ENCODE data around the gene ANKRD18B. TPM values are rescaled to one million over a fixed set of nuclear protein-coding genes. Genes with fewer than 3 reads are reported as not detected.
"Not testable (repeated sequence)": the region's sequence is repeated elsewhere in the genome, so short reads cannot be mapped to it uniquely, and the experiment has no call there.

Gene ANKRD18B
- total and polyA plus RNA-seq, 2 donors (not counting 1 experiment from before 2014, with no cell fraction given), result not detected

GRCh38 chr9:33517373-33517772 is 6.7 kb upstream of the ANKRD18B start:
- no peak for ATAC-seq (ENCODE audit: low read depth)
- H3K36me3 ChIP-seq (replicated peaks in 1 of 2; ENCODE audit: control extremely low read depth in 1 of 2, control insufficient read depth in 1 of 2, extremely low read depth in 1 of 2, insufficient read depth in 2 of 2, low read length in 1 of 2), result no peaks in the 10 kb centered on the region
- ChIA-PET CTCF (interaction anchor here (1.3 kb wide), 1 partner anchor 70 kb away, joined by 3 read pairs; the partner anchor contains the start of gene AQP3), POLR2A (no interaction called here)
- H3K9ac ChIP-seq (ENCODE audit: low read length), result no peak overlapping the region
- H3K4me1 Mint-ChIP-seq, result no peaks in the 10 kb centered on the region
- no peak overlapping the region for H3K27ac ChIP-seq (ENCODE audit: low read length in 2 of 2)
- H3K79me2 ChIP-seq (ENCODE audit: control insufficient read depth, insufficient read depth, low read length), result no peaks in the 10 kb centered on the region
- H3K4me1 ChIP-seq (ENCODE audit: control insufficient read depth in 2 of 2, insufficient read depth in 2 of 2, low read length in 2 of 2), result no peaks in the 10 kb centered on the region
- intact Hi-C loops (cut with micrococcal nuclease), result no loop called here
- no peaks in the 10 kb centered on the region for H3K9me3 Mint-ChIP-seq (ENCODE audit: insufficient read depth)
- no peak overlapping the region for H2AFZ ChIP-seq (ENCODE audit: insufficient read depth, low read depth, low read length, poor library complexity, severe bottlenecking)
- H3K4me2 ChIP-seq (replicated peaks; ENCODE audit: low read depth, low read length, poor library complexity, severe bottlenecking), result no peak overlapping the region
- DNase-seq, result peak; percentile 11
- no peak overlapping the region for H3K4me3 ChIP-seq (ENCODE audit: control extremely low read depth in 1 of 5, extremely low read depth in 1 of 5, insufficient read depth in 1 of 5, low read depth in 2 of 5, low read length in 4 of 5)
- H3K27ac Mint-ChIP-seq, result no peak overlapping the region
- no CpG with 5 or more reads among the region's 2 CpGs for WGBS (ENCODE audit: insufficient coverage)
- H4K20me1 ChIP-seq (ENCODE audit: control insufficient read depth, insufficient read depth, low read length, poor library complexity, severe bottlenecking), result no peaks in the 10 kb centered on the region
- no peaks in the 10 kb centered on the region for H3K27me3 ChIP-seq (replicated peaks in 1 of 4; ENCODE audit: control extremely low read depth in 1 of 4, control insufficient read depth in 3 of 4, insufficient read depth in 4 of 4, low read length in 3 of 4)
- TF ChIP-seq EZH2 (IDR thresholded peaks at IDR 0.05; ENCODE audit: borderline replicate concordance, insufficient read depth, low read depth, low read length, poor library complexity, severe bottlenecking) (no peak), CTCF (IDR thresholded peaks at IDR 0.05) (peak; percentile 56)
- peaks cover 23% of the 10 kb centered on the region for H3K27me3 Mint-ChIP-seq
- H3K4me3 Mint-ChIP-seq, result no peak overlapping the region
- H3K9me3 ChIP-seq (ENCODE audit: control extremely low read depth in 1 of 3, control insufficient read depth in 2 of 3, insufficient read depth in 1 of 3, low read length in 2 of 3), result no peaks in the 10 kb centered on the region

- H3K4me1 ChIP-seq (ENCODE audit: control insufficient read depth in 2 of 2, insufficient read depth in 2 of 2, low read length in 2 of 2); H3K9me3 ChIP-seq (ENCODE audit: control extremely low read depth in 1 of 3, control insufficient read depth in 2 of 3, insufficient read depth in 1 of 3, low read length in 2 of 3); H3K27me3 ChIP-seq (replicated peaks in 1 of 4; ENCODE audit: control extremely low read depth in 1 of 4, control insufficient read depth in 3 of 4, insufficient read depth in 4 of 4, low read length in 3 of 4); H3K4me3 ChIP-seq (ENCODE audit: control extremely low read depth in 1 of 5, extremely low read depth in 1 of 5, insufficient read depth in 1 of 5, low read depth in 2 of 5, low read length in 4 of 5); H4K20me1 ChIP-seq (ENCODE audit: control insufficient read depth, insufficient read depth, low read length, poor library complexity, severe bottlenecking); H3K36me3 ChIP-seq (replicated peaks in 1 of 2; ENCODE audit: control extremely low read depth in 1 of 2, control insufficient read depth in 1 of 2, extremely low read depth in 1 of 2, insufficient read depth in 2 of 2, low read length in 1 of 2); H3K4me1 Mint-ChIP-seq; intact Hi-C loops (cut with micrococcal nuclease); H3K27ac ChIP-seq (ENCODE audit: low read length in 2 of 2); H3K27ac Mint-ChIP-seq; ATAC-seq (ENCODE audit: low read depth); H2AFZ ChIP-seq (ENCODE audit: insufficient read depth, low read depth, low read length, poor library complexity, severe bottlenecking); H3K9ac ChIP-seq (ENCODE audit: low read length); DNase-seq; H3K4me3 Mint-ChIP-seq; POLR2A ChIA-PET; H3K9me3 Mint-ChIP-seq (ENCODE audit: insufficient read depth); H3K79me2 ChIP-seq (ENCODE audit: control insufficient read depth, insufficient read depth, low read length); H3K4me2 ChIP-seq (replicated peaks; ENCODE audit: low read depth, low read length, poor library complexity, severe bottlenecking): not testable (repeated sequence)
- CTCF ChIA-PET, result interaction anchor here (1.3 kb wide), 1 partner anchor 71 kb away, joined by 3 read pairs; the partner anchor contains the start of gene AQP3
- no CpG with 5 or more reads among the region's 6 CpGs for WGBS (ENCODE audit: insufficient coverage)
- H3K27me3 Mint-ChIP-seq, result peaks cover 28% of the 10 kb centered on the region
Measured at GRCh38 chr9:33517934-33518577, 6.0 kb upstream of the ANKRD18B start.

- H3K4me3 Mint-ChIP-seq; ATAC-seq (ENCODE audit: low read depth); H3K36me3 ChIP-seq (replicated peaks in 1 of 2; ENCODE audit: control extremely low read depth in 1 of 2, control insufficient read depth in 1 of 2, extremely low read depth in 1 of 2, insufficient read depth in 2 of 2, low read length in 1 of 2); H3K9ac ChIP-seq (ENCODE audit: low read length); H3K27ac ChIP-seq (ENCODE audit: low read length in 2 of 2); H3K9me3 ChIP-seq (ENCODE audit: control extremely low read depth in 1 of 3, control insufficient read depth in 2 of 3, insufficient read depth in 1 of 3, low read length in 2 of 3); CTCF ChIA-PET; H3K27ac Mint-ChIP-seq; DNase-seq; H2AFZ ChIP-seq (ENCODE audit: insufficient read depth, low read depth, low read length, poor library complexity, severe bottlenecking); intact Hi-C loops (cut with micrococcal nuclease); H3K4me1 Mint-ChIP-seq; H3K4me2 ChIP-seq (replicated peaks; ENCODE audit: low read depth, low read length, poor library complexity, severe bottlenecking); H3K79me2 ChIP-seq (ENCODE audit: control insufficient read depth, insufficient read depth, low read length); H4K20me1 ChIP-seq (ENCODE audit: control insufficient read depth, insufficient read depth, low read length, poor library complexity, severe bottlenecking); H3K4me3 ChIP-seq (ENCODE audit: control extremely low read depth in 1 of 5, extremely low read depth in 1 of 5, insufficient read depth in 1 of 5, low read depth in 2 of 5, low read length in 4 of 5); POLR2A ChIA-PET; H3K9me3 Mint-ChIP-seq (ENCODE audit: insufficient read depth): not testable (repeated sequence)
- 100% methylated on average over 1 of the region's 6 CpGs for WGBS (ENCODE audit: insufficient coverage)
- Histone ChIP-seq H3K27me3 (replicated peaks in 1 of 4; ENCODE audit: control extremely low read depth in 1 of 4, control insufficient read depth in 3 of 4, insufficient read depth in 4 of 4, low read length in 3 of 4) (peaks cover 0 to 14% (median 6%) of the 10 kb centered on the region in 4 experiments), H3K4me1 (ENCODE audit: control insufficient read depth in 2 of 2, insufficient read depth in 2 of 2, low read length in 2 of 2) (peaks cover 8 to 12% of the 10 kb centered on the region in 2 donors)
- H3K27me3 Mint-ChIP-seq, result peaks cover 48% of the 10 kb centered on the region
Measured at GRCh38 chr9:33521861-33522260, 2.2 kb upstream of the ANKRD18B start.

Data from B cell (primary cell).